ENCODE measurements around the gene SDS.

DNA sequence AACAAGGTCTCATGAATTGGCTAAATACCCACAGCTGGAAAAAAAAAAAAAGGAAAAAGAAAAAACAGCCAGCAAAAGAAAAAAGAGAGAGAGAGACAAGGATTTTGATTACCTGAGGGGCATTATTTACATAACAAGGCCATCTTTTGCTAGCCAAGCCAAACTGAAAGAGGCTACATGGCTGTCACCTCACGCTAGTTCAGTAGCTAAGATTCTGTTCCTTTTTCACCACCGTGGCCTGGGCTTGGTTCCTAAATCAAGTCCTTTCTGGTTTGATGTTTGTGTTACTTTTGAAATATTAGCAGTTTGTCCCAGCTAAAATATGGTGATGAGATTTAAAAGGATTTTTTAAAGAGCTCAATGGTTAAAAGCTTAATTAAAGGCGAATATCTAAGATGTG is 2.0 kb upstream of the SDS start:
- TF ChIP-seq, protein P1, sequence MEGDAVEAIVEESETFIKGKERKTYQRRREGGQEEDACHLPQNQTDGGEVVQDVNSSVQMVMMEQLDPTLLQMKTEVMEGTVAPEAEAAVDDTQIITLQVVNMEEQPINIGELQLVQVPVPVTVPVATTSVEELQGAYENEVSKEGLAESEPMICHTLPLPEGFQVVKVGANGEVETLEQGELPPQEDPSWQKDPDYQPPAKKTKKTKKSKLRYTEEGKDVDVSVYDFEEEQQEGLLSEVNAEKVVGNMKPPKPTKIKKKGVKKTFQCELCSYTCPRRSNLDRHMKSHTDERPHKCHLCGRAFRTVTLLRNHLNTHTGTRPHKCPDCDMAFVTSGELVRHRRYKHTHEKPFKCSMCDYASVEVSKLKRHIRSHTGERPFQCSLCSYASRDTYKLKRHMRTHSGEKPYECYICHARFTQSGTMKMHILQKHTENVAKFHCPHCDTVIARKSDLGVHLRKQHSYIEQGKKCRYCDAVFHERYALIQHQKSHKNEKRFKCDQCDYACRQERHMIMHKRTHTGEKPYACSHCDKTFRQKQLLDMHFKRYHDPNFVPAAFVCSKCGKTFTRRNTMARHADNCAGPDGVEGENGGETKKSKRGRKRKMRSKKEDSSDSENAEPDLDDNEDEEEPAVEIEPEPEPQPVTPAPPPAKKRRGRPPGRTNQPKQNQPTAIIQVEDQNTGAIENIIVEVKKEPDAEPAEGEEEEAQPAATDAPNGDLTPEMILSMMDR (conservative IDR thresholded peaks at IDR 0.05 in 1 of 2, IDR thresholded peaks at IDR 0.05 in 1 of 2; ENCODE audit: extremely low read depth in 1 of 2, insufficient read depth in 1 of 2, low read depth in 1 of 2, low read length in 2 of 2): no peak
- no peak for TF ChIP-seq EZH2 (IDR thresholded peaks at IDR 0.05; ENCODE audit: borderline replicate concordance, low read length)
